Measurements from ENCODE around the gene LRRC74B.
"Not testable (repeated sequence)": the region's sequence is repeated elsewhere in the genome, so short reads cannot be mapped to it uniquely, and the experiment has no call there.

Gene LRRC74B

DNA sequence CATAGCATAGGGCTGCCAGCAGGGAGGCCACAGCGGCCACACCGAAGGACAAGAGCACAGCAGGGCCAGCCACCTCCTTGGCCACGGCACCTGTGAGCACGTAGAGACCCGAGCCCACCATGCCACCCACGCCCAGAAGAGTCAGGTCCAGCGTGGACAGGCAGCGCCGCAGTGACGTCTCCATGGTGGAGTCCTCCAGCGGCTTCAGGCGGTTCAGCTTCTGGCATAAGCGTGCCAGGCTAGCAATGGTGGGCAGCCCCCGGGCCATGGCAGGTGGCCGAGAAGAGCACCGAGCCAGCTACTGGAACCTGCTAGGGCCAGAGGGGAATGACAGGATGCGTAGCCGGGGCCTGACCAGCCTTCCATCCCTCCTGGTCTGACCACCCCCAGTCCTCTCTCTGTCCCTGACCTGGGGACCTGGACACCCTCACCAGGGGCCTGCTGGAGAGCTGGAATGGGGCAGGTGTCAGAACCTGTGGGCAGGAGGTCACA is 14.2 kb upstream of the LRRC74B start:
- in situ Hi-C loops (cut with HindIII; ENCODE audit: low sequenced_read_pairs), result no loop called here

DNA sequence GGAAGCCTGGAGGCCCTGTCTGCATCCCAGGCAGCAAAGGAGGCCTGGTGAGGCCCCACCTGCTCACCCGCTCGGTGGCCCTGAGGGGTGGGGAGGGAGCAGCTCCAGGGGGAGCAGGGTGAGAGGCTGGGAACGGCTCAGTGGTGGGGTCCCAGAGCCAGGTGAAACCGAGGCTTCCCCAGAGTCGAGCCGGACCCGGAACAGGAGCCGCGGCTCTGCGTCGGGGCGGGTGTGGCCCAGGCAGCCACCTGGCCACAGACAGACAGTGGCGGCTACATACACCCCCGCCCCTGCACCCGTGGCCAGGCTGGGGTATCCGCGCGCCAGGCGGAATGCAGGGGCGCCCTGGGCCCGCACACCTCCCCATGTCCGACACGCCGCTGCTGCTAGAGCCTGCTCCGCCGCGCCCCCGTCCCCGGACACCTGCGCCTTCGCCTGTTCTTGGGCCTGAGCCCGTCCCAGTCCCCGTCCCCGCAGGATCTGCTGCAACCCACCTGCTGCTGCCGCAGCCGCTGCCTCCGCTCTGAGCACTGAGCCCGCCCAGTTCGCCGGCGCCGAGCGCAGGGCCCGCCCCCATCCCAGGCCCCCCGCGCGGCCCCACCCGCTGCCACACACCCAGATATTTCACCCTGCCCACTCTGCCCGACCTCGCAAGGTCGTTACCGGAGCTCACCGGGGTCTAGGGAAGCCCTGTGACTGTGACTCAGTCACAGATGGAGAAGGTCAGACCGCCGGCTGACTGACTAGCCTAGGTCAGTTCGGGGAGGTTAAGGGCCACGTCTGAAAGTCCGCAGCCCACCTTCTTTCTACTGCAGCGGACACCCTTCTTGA is 13.5 kb upstream of the LRRC74B start, which contains the start of gene SLC7A4:
Gene SLC7A4, minus strand, starts transcription at position 525 of the 831 bp plus-strand sequence. CDS start 749 bp downstream, outside the sequence.
- in situ Hi-C loops (cut with HindIII; ENCODE audit: low sequenced_read_pairs), result no loop called here

DNA sequence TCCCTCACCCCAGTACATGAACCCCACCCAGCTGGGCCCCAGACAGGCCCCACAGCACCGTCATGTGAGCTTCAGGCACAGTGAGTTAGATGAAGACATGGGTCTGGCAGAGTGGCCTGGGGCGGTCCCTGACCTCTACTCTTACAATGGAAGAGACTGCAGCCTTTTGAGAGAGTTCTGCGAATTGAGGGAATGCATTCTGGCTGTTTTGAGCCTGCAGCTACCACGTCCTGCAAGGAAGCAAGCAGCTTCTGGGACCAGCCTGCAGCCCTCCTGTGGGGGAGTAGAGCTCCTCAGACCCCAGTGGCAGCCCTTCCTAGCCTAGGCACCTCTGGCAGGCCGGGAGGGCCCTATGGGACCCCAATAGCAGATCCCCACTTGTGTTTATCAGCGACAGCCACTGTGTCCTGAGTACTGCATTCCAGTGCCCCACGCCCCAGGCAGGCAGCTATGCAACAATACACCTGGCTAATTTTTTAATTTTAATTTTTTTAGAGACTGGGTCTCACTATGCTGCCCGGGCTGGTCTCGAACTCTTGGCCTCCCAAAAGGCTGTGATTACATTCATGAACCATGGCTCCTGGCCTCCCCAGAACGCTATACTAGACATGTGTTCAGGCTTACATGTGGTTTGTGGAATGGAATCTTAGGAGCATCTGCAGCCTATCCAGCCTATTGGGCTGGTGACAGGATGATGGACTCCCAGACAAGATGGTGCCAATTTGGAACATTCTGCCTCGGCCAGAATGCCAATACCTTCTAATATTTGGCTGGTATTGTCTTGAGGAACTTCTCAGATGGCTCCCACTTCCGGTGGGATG is 12.7 kb upstream of the LRRC74B start:
- in situ Hi-C loops (cut with HindIII; ENCODE audit: low sequenced_read_pairs), result no loop called here

- in situ Hi-C loops (cut with HindIII; ENCODE audit: low sequenced_read_pairs), result no loop called here
Observed at GRCh38 chr22:21033895-21034294, 11.9 kb upstream of the LRRC74B start.

DNA sequence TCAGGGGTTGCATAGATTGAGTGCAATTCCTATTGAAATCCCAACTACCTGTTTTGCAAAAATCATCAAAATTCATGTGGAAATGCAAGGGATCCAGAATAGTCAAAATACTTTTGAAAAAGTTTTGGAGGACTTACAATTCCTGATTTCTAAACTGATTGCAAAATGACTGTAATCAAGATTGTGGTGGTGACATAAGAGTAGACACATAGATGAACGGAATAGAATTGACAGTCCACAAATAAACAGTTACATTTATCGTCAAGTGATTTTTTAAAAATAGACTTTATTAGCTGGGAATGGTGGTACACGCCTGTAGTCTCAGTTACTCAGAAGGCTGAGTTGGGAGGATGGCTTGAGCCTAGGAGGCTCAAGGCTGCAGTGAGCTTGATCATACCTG is 10.8 kb upstream of the LRRC74B start:
- in situ Hi-C loops (cut with HindIII; ENCODE audit: low sequenced_read_pairs), result no loop called here

GRCh38 chr22:21038405-21038804 is 7.3 kb upstream of the LRRC74B start:
- in situ Hi-C loops (cut with HindIII; ENCODE audit: low sequenced_read_pairs), result no loop called here

- in situ Hi-C loops (cut with HindIII; ENCODE audit: low sequenced_read_pairs), result not testable (repeated sequence)
Observed at GRCh38 chr22:21039158-21039557, 6.6 kb upstream of the LRRC74B start.

DNA sequence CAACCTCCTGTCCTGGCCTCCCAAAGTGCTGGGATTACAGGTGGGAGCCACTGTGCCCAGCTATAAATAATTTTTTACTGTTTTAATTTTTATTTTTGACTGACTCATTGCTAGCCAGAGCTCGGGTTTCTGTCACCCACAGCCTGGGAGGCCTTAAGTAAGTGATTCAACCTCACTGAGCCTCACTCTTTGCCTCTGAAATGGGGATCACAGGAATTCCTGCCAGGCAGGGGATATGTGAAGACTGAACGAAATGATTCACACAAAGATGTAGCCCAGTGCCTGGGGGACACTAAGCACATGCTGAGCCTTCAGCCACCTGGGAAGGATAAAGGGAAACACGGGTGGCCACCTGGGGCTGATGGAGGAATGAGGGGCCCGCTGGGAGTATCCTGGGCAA is 3.8 kb upstream of the LRRC74B start:
- in situ Hi-C loops (cut with HindIII; ENCODE audit: low sequenced_read_pairs), result no loop called here

- in situ Hi-C loops (cut with HindIII; ENCODE audit: low sequenced_read_pairs), result no loop called here
Observed at GRCh38 chr22:21042978-21043859, 2.5 kb upstream of the LRRC74B start.

GRCh38 chr22:21043860-21044535 is 1.7 kb upstream of the LRRC74B start:
- in situ Hi-C loops (cut with HindIII; ENCODE audit: low sequenced_read_pairs), result no loop called here

DNA sequence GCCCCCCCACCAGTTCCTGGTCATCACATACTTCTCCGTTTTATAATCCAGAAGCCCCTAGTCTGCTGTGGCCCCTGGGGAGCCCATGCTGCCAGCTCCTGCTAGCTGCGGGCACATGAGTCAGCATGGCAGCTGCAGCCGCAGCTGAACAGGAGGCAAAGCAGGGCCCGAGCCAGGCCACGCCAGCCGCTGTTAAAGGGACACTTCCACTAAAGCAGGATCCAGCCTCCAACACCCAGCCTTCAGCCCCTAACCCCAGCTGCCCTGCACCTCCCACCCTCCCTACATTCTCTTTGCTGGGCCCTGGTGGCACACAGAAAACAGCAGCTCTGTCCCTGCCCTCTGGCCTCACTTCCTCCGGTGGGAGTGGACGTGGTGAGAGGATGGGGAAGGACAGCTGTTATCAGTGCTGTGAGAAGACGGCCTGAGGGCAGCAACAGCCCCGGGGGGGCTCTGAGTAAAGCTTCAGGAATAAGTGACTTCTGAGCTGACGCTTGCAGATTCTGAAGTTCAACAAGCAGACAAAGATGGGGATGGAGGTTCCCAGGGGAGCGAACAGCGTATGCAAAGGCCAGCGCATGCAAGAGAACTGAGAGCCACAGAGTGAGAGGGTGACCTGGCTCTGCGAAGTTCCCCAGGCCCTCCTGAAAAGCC is 688 bp upstream of the LRRC74B start:
- in situ Hi-C loops (cut with HindIII; ENCODE audit: low sequenced_read_pairs), result no loop called here

- in situ Hi-C loops (cut with HindIII; ENCODE audit: low sequenced_read_pairs), result no loop called here
Observed at GRCh38 chr22:21047035-21047661, 1.4 kb downstream of the LRRC74B start.

GRCh38 chr22:21047730-21048129 is 2.0 kb downstream of the LRRC74B start:
- in situ Hi-C loops (cut with HindIII; ENCODE audit: low sequenced_read_pairs), result no loop called here

GRCh38 chr22:21048448-21048847 is 2.7 kb downstream of the LRRC74B start:
- in situ Hi-C loops (cut with HindIII; ENCODE audit: low sequenced_read_pairs), result not testable (repeated sequence)

DNA sequence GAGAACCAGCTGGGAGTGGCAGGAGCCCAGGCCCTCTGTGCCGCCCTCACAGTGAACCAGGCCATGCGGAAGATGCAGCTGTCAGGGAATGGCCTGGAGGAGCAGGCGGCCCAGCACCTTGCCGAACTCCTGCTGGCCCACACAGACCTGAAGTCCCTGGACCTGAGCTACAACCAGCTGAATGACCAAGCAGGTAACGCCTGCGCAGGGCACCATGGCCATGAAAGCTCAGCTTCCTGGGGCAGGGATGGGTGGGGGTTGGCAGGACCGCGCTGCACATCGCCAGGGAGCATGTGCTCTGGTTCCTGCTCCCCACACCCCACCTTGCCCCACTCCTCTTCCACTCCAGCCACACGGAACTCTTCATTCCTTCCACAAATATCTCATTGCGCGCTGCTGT is 3.2 kb downstream of the LRRC74B start:
- in situ Hi-C loops (cut with HindIII; ENCODE audit: low sequenced_read_pairs), result not testable (repeated sequence)

GRCh38 chr22:21051145-21051830 is 5.5 kb downstream of the LRRC74B start:
- in situ Hi-C loops (cut with HindIII; ENCODE audit: low sequenced_read_pairs), result no loop called here

- in situ Hi-C loops (cut with HindIII; ENCODE audit: low sequenced_read_pairs), result no loop called here
Observed at GRCh38 chr22:21051831-21052400, 6.2 kb downstream of the LRRC74B start.

DNA sequence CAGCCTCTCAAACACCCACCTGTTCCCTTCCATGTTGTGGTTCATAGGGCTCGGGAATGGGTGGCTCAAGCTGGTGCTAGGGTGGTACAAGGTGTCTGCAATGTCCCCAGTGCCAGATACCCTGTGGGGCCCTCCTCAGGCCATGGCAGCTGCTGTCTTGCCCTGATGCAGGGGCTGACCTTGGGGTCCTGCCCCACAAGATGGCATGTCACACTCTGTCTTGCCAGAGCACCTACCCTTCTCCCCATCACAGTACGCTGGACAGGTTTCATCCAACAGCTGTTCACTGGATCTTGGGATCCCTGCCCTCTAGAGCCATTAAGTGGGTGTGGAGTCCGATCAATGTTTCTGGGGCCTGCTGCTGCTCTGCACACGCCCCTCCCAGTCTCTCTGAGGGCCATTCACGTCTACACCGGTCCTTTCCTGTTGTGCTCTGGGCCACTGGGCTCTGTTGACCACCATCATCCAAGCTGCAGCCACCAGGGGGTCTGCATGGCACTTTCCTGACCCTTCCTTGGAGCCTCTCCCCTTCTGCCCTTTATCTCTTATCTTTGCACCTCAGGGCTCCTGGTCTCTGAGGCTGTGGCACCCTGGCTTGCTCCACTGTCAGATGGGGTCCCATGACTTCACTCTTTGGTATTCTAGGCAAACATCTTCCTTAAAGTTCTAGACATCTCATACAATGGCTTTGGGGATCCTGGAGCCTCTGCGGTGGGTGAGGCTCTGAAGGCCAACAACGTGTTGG is 7.1 kb downstream of the LRRC74B start:
- in situ Hi-C loops (cut with HindIII; ENCODE audit: low sequenced_read_pairs), result no loop called here

Measured in DLD1 (cell line).